ENCODE measurements around the gene ANKRD42.
"Not testable (repeated sequence)": the region's sequence is repeated elsewhere in the genome, so short reads cannot be mapped to it uniquely, and the experiment has no call there.

ANKRD42 gene

GRCh38 chr11:83172551-83172950 lies 21.0 kb upstream of the ANKRD42 start:
- no peak for DNase-seq (ENCODE audit: low read depth, low spot score)

- DNase-seq (ENCODE audit: low read depth, low spot score): no peak
Observed at GRCh38 chr11:83174008-83174407, 19.5 kb upstream of the ANKRD42 start.

GRCh38 chr11:83175815-83176214 lies 17.7 kb upstream of the ANKRD42 start:
- DNase-seq (ENCODE audit: low read depth, low spot score): no peak

- no peak for DNase-seq (ENCODE audit: low read depth, low spot score)
Observed at GRCh38 chr11:83181815-83182214, 11.7 kb upstream of the ANKRD42 start.

- no peak for DNase-seq (ENCODE audit: low read depth, low spot score)
Observed at GRCh38 chr11:83185767-83186166, 7.7 kb upstream of the ANKRD42 start.

- DNase-seq (ENCODE audit: low read depth, low spot score): no peak
Observed at GRCh38 chr11:83187465-83187864, 6.0 kb upstream of the ANKRD42 start.

GRCh38 chr11:83191491-83191890 lies 2.0 kb upstream of the ANKRD42 start:
- DNase-seq (ENCODE audit: low read depth, low spot score): no peak

GRCh38 chr11:83191986-83192385 lies 1.5 kb upstream of the ANKRD42 start:
- no peak for DNase-seq (ENCODE audit: low read depth, low spot score)

- DNase-seq (ENCODE audit: low read depth, low spot score): no peak
Observed at GRCh38 chr11:83192606-83193245, 786 bp upstream of the ANKRD42 start.

- no peak for DNase-seq (ENCODE audit: low read depth, low spot score)
Observed at GRCh38 chr11:83194281-83195142, 1.0 kb downstream of the ANKRD42 start.

- DNase-seq (ENCODE audit: low read depth, low spot score): no peak
Observed at GRCh38 chr11:83195143-83195466, 1.6 kb downstream of the ANKRD42 start.

GRCh38 chr11:83195649-83196048 lies 2.1 kb downstream of the ANKRD42 start:
- no peak for DNase-seq (ENCODE audit: low read depth, low spot score)

GRCh38 chr11:83200035-83200434 lies 6.5 kb downstream of the ANKRD42 start:
- no peak for DNase-seq (ENCODE audit: low read depth, low spot score)

GRCh38 chr11:83205608-83206185 lies 12.2 kb downstream of the ANKRD42 start:
- DNase-seq (ENCODE audit: low read depth, low spot score): no peak

GRCh38 chr11:83206221-83206620 lies 12.7 kb downstream of the ANKRD42 start:
- DNase-seq (ENCODE audit: low read depth, low spot score): no peak

GRCh38 chr11:83206771-83207382 lies 13.4 kb downstream of the ANKRD42 start:
- DNase-seq (ENCODE audit: low read depth, low spot score): not testable (repeated sequence)

- DNase-seq (ENCODE audit: low read depth, low spot score): no peak
Observed at GRCh38 chr11:83219095-83219494, 25.6 kb downstream of the ANKRD42 start.

- DNase-seq (ENCODE audit: low read depth, low spot score): no peak
Observed at GRCh38 chr11:83220260-83220659, 26.7 kb downstream of the ANKRD42 start.

- no peak for DNase-seq (ENCODE audit: low read depth, low spot score)
Observed at GRCh38 chr11:83221694-83222093, 28.2 kb downstream of the ANKRD42 start.

GRCh38 chr11:83222499-83222898 lies 29.0 kb downstream of the ANKRD42 start:
- no peak for DNase-seq (ENCODE audit: low read depth, low spot score)

- DNase-seq (ENCODE audit: low read depth, low spot score): no peak
Observed at GRCh38 chr11:83223457-83223856, 29.9 kb downstream of the ANKRD42 start.

- no peak for DNase-seq (ENCODE audit: low read depth, low spot score)
Observed at GRCh38 chr11:83235825-83236224, 42.3 kb downstream of the ANKRD42 start.

All from iPS DF 19.7 (cell line).